Nephron (organoid): ENCODE measurements around the gene RAD52.

Experiments
- H3K27ac Mint-ChIP-seq, 3 experiments: 2 replicates each; pipeline ENCODE4 v1.8.0; 2020; ENCODE audit warnings: mixed read lengths in 3 of 3, mild to moderate bottlenecking in 2 of 3, moderate library complexity in 1 of 3
- H3K27me3 Mint-ChIP-seq: 2 replicates; pipeline ENCODE4 v1.8.0; 2021; ENCODE audit warnings: low read depth, mild to moderate bottlenecking, moderate library complexity, mixed read lengths
- H3K36me3 Mint-ChIP-seq: 2 replicates; pipeline ENCODE4 v1.8.0; 2020; ENCODE audit warnings: low read depth, mixed read lengths
- H3K4me1 Mint-ChIP-seq: 2 replicates; pipeline ENCODE4 v1.8.0; 2020; ENCODE audit warnings: mixed read lengths
- H3K4me3 Mint-ChIP-seq, 3 experiments: 2 replicates each; pipeline ENCODE4 v1.8.0; 2020; ENCODE audit warnings: mild to moderate bottlenecking in 3 of 3, mixed read lengths in 3 of 3, moderate library complexity in 2 of 3
- H3K9me3 Mint-ChIP-seq: 2 replicates; pipeline ENCODE4 v1.8.0; 2020; ENCODE audit warnings: mixed read lengths
- TF ChIP-seq, protein P1 (sequence below), 3 experiments: fragments of 200-600 bp; sonication (generic); IDR thresholded peaks; one replicate each; pipeline ENCODE4 v1.5.0; 2021; ENCODE audit warnings: antibody characterized with exemption in 3 of 3; ENCODE audit not compliant: unreplicated experiment in 3 of 3

RAD52 gene

DNA sequence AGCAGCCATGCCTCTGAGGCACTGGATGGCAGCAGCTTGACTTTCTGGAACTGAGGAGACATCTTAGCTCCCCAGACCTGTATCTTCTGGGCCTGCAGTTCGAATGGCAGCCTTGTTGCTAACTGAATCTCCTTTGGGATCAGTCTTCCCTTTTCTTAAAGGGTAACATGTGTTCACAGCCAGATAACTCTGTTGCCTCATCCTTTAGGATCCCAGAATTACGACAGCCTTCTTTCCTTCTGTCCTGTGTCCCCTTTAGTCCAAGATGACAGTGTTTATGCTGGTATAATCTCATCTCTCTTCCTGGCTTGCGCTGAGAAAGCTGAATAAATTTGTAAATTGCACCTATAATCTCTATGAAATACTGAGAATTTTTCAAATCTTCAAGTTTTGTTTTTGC, 32.5 kb upstream of the RAD52 start:
- Mint-ChIP-seq H3K9me3 (no peaks in the 10 kb centered on the region), H3K36me3 (peaks cover 5% of the 10 kb centered on the region), H3K4me1 (no peaks in the 10 kb centered on the region), H3K27me3 (no peaks in the 10 kb centered on the region), H3K4me3 (no peak overlapping the region), H3K27ac (no peak overlapping the region)
- TF ChIP-seq, protein P1, sequence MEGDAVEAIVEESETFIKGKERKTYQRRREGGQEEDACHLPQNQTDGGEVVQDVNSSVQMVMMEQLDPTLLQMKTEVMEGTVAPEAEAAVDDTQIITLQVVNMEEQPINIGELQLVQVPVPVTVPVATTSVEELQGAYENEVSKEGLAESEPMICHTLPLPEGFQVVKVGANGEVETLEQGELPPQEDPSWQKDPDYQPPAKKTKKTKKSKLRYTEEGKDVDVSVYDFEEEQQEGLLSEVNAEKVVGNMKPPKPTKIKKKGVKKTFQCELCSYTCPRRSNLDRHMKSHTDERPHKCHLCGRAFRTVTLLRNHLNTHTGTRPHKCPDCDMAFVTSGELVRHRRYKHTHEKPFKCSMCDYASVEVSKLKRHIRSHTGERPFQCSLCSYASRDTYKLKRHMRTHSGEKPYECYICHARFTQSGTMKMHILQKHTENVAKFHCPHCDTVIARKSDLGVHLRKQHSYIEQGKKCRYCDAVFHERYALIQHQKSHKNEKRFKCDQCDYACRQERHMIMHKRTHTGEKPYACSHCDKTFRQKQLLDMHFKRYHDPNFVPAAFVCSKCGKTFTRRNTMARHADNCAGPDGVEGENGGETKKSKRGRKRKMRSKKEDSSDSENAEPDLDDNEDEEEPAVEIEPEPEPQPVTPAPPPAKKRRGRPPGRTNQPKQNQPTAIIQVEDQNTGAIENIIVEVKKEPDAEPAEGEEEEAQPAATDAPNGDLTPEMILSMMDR (IDR thresholded peaks at IDR 0.05; ENCODE audit: unreplicated experiment in 3 of 3) = no peak

DNA sequence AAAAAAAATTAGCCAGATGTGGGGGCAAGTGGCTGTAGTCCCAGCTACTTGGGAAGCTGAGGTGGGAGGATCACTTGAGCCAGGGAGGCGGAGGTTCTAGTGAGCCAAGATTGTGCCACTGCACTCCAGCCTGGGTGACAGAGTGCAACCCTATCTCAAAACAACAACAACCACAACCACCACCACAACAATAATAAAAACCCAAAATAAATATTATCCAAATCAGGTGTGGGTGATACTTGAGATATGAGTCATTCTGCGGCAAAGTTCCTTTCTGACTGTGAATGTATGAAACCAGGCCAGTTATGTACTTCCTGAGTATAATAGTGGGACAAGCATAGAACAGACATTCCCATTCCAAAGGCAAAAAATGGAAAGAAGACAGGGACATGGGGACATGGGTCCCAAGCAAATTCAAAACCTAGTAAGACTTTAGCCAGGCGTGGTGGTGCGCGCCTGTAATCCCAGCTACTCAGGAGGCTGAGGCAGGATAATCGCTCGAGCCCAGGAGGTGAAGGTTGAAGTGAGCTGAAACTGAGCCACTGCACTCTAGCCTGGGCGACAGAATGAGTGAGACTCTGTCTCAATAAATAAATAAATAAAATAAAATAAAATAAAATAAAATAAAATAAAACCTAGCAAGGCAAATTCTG, 31.8 kb upstream of the RAD52 start:
- H3K4me3 Mint-ChIP-seq = no peak overlapping the region
- H3K9me3 Mint-ChIP-seq = no peaks in the 10 kb centered on the region

DNA sequence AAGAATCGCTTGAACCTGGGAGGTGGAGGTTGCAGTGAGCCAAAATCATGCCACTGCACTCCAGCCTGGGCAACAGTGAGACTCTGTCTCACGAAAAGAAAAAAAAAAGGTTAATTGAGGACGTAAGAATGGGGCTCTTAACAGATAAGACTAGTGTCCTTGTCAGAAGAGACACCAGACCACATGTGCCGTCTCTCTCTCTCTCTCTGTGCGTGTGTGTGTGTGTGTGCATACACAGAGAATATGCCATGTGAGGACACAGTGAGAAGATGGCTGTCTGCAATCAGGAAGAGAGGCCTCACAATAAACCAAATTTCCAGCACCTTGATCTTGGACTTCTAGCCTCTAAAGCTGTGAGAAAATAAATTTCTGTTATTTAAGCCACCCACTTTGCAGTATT, 29.9 kb upstream of the RAD52 start:
- no peaks in the 10 kb centered on the region for H3K27me3 Mint-ChIP-seq
- peaks cover 8% of the 10 kb centered on the region for H3K36me3 Mint-ChIP-seq
- no peak overlapping the region for H3K4me3 Mint-ChIP-seq
- no peak overlapping the region for H3K27ac Mint-ChIP-seq
- H3K9me3 Mint-ChIP-seq = no peaks in the 10 kb centered on the region
- no peaks in the 10 kb centered on the region for H3K4me1 Mint-ChIP-seq
- TF ChIP-seq, protein P1 (IDR thresholded peaks at IDR 0.05; ENCODE audit: unreplicated experiment in 3 of 3) = no peak

More for the DNA sequence above, 31.8 kb upstream of the RAD52 start:
- TF ChIP-seq, protein P1 (IDR thresholded peaks at IDR 0.05; ENCODE audit: unreplicated experiment in 3 of 3) = no peak
- Mint-ChIP-seq H3K27me3 (no peaks in the 10 kb centered on the region), H3K36me3 (peaks cover 6% of the 10 kb centered on the region), H3K27ac (no peak overlapping the region), H3K4me1 (no peaks in the 10 kb centered on the region)

DNA sequence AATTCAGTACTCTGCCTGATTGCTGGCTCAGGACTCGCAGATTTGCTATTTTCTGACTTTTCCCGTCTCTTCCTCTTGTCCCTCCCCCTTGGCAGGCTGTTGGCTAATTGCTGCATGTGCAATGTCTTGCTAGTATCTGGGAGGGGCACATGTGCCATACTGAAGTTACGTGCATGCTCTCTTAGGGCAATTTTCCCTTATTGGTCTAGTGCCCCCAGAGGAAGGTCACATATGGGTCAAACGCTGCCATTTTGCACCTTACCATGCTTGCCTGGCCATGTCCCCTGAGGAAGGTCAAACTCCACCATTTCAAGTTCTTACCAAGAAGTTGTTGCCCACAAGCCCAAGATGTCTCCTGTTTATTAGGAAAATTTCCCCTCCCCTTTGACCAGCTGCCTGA, 27.7 kb upstream of the RAD52 start:
- peaks cover 3% of the 10 kb centered on the region for H3K36me3 Mint-ChIP-seq
- no peak overlapping the region for H3K27ac Mint-ChIP-seq
- no peak overlapping the region for H3K4me3 Mint-ChIP-seq
- no peaks in the 10 kb centered on the region for H3K9me3 Mint-ChIP-seq
- TF ChIP-seq, protein P1 (IDR thresholded peaks at IDR 0.05; ENCODE audit: unreplicated experiment in 3 of 3) = no peak
- H3K4me1 Mint-ChIP-seq = no peaks in the 10 kb centered on the region
- H3K27me3 Mint-ChIP-seq = no peaks in the 10 kb centered on the region

DNA sequence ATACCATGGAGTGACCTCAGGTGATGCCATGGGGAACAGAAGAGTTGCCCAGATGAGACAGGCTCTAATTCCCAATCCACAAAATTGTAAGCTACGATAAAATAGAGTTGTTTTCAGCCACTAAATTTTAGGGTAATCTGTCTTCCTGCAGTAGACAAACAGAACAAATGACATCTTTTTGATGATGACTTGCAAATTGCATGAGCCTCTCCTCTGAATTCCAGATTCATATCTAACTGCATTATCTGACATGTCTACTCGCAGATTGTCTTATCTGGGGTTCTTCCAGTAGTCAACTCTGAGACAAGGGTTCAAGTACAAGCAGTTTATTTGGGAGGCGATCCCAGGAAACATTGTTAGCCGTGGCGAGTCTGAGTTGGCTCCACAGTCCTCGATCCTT, 27.1 kb upstream of the RAD52 start:
- peaks cover 3% of the 10 kb centered on the region for H3K36me3 Mint-ChIP-seq
- H3K4me1 Mint-ChIP-seq = no peaks in the 10 kb centered on the region
- H3K27ac Mint-ChIP-seq = no peak overlapping the region
- TF ChIP-seq, protein P1 (IDR thresholded peaks at IDR 0.05; ENCODE audit: unreplicated experiment in 3 of 3) = no peak
- H3K9me3 Mint-ChIP-seq = no peaks in the 10 kb centered on the region
- H3K4me3 Mint-ChIP-seq = no peak overlapping the region
- no peaks in the 10 kb centered on the region for H3K27me3 Mint-ChIP-seq

DNA sequence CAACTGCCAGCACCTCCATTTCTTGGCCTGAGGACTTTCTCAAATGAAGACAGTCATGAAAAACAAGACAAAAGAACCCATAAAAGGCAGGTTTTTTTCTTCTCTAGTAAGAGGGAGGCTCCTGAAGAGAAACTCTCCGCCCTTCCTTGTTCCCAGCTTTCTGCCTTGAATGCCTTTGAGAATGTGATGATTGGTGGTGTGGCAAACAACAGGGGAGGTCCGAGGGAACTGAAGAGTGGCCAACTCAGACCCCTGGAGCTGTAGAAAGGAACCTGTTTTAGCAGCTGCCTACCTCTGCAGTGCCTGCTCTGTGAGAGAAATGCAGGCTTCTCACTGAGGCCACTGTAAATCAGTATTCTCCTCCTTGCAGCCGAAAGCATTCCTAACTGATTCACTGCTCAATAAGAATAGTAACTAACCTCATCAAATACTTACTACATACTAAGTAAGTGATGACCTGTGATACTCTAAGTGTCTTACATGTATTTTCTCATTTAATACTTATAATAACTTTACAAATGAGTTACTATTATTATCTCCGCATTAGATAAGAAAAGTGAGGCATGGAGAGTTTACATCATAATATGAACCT, 24.9 kb upstream of the RAD52 start:
- no peaks in the 10 kb centered on the region for H3K27me3 Mint-ChIP-seq
- no peaks in the 10 kb centered on the region for H3K9me3 Mint-ChIP-seq
- H3K4me1 Mint-ChIP-seq = no peaks in the 10 kb centered on the region

More for the DNA sequence above, 24.9 kb upstream of the RAD52 start:
- no peak overlapping the region for H3K27ac Mint-ChIP-seq
- peaks cover 3% of the 10 kb centered on the region for H3K36me3 Mint-ChIP-seq
- TF ChIP-seq, protein P1 (IDR thresholded peaks at IDR 0.05; ENCODE audit: unreplicated experiment in 3 of 3) = no peak
- H3K4me3 Mint-ChIP-seq = no peak overlapping the region
